Stimulated activated CD8-positive, alpha-beta memory T cell treated with anti-CD3 and anti-CD28 coated beads, Interleukin-12 subunit alpha, Interleukin-12 subunit beta, amount 100 ng/mL, for 24 hours (primary cell): ENCODE data around the gene REEP6.
"Not testable (repeated sequence)": the region's sequence is repeated elsewhere in the genome, so short reads cannot be mapped to it uniquely, and the experiment has no call there.

Experiments used
- DNase-seq: peaks from one replicate; pipeline ENCODE4 v3.0.0-alpha.2; 2020; ENCODE audit errors: extremely low read depth

The REEP6 gene

GRCh38 chr19:1489463-1490310, 1.3 kb upstream of the REEP6 start:
- no peak for DNase-seq

GRCh38 chr19:1490311-1491113, 469 bp upstream of the REEP6 start, which contains the start of gene PCSK4:
Gene PCSK4 (minus strand): TSS chr19:1490350. CDS start chr19:1490346, 4 bp downstream.
- DNase-seq, result peak; percentile 95

- no peak for DNase-seq
Measured at GRCh38 chr19:1491849-1492170, 829 bp downstream of the REEP6 start.

- no peak for DNase-seq
Measured at GRCh38 chr19:1492474-1493006, 1.6 kb downstream of the REEP6 start.

- DNase-seq, result no peak
Measured at GRCh38 chr19:1494115-1494815, 3.3 kb downstream of the REEP6 start.

GRCh38 chr19:1495051-1495798, 4.2 kb downstream of the REEP6 start:
- no peak for DNase-seq

- DNase-seq, result no peak
Measured at GRCh38 chr19:1495799-1496713, 5.1 kb downstream of the REEP6 start.

- no peak for DNase-seq
Measured at GRCh38 chr19:1496714-1497577, 6.0 kb downstream of the REEP6 start.

GRCh38 chr19:1497578-1498235, 6.7 kb downstream of the REEP6 start:
- no peak for DNase-seq

- not testable (repeated sequence) for DNase-seq
Measured at GRCh38 chr19:1499231-1499630, 8.2 kb downstream of the REEP6 start.

GRCh38 chr19:1501200-1501595, 10.2 kb downstream of the REEP6 start:
- DNase-seq, result no peak

GRCh38 chr19:1502433-1503088, 11.6 kb downstream of the REEP6 start:
- DNase-seq, result no peak

- DNase-seq, result no peak
Measured at GRCh38 chr19:1503089-1503924, 12.3 kb downstream of the REEP6 start.

- no peak for DNase-seq
Measured at GRCh38 chr19:1503925-1504773, 13.2 kb downstream of the REEP6 start.

- no peak for DNase-seq
Measured at GRCh38 chr19:1505012-1505411, 14.0 kb downstream of the REEP6 start.
